ENCODE measurements around the gene CCDC14. TPM values are rescaled to one million over a fixed set of nuclear protein-coding genes. Genes with fewer than 3 reads are reported as not detected.
"Not testable (repeated sequence)": the region's sequence is repeated elsewhere in the genome, so short reads cannot be mapped to it uniquely, and the experiment has no call there.

CCDC14 gene
- total RNA-seq, 4 donors from 2014 or later: 12.3 to 98.4 (median 63.0) TPM

DNA sequence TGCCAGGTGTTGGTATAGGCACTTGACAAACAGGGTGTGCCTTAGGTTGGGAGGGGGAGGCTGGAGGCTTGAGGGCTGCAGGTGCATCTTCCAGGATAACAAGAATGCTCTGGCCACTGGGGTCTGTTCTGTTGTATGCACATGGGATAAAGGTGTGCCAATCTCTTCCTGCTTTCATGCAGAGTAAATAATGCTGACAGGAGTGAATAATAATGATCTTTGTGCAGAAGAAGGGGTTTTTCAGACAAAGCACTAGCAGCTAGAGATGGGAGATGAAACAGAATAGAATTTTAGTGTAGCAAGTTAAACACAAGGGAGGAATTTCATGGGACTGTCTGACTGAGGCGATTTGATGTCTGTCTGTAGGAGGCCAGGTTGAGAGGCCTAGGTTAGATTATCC lies 32.8 kb upstream of the CCDC14 start:
- DNase-seq: no peak
- Histone ChIP-seq H3K27ac (no peak overlapping the region), H3K36me3 (no peaks in the 10 kb centered on the region), H3K4me3 (no peak overlapping the region), H3K9me3 (no peaks in the 10 kb centered on the region), H3K27me3 (no peaks in the 10 kb centered on the region), H3K4me1 (no peaks in the 10 kb centered on the region)
- TF ChIP-seq POLR2A (IDR thresholded peaks at IDR 0.05): no peak
- TF ChIP-seq, protein P1, sequence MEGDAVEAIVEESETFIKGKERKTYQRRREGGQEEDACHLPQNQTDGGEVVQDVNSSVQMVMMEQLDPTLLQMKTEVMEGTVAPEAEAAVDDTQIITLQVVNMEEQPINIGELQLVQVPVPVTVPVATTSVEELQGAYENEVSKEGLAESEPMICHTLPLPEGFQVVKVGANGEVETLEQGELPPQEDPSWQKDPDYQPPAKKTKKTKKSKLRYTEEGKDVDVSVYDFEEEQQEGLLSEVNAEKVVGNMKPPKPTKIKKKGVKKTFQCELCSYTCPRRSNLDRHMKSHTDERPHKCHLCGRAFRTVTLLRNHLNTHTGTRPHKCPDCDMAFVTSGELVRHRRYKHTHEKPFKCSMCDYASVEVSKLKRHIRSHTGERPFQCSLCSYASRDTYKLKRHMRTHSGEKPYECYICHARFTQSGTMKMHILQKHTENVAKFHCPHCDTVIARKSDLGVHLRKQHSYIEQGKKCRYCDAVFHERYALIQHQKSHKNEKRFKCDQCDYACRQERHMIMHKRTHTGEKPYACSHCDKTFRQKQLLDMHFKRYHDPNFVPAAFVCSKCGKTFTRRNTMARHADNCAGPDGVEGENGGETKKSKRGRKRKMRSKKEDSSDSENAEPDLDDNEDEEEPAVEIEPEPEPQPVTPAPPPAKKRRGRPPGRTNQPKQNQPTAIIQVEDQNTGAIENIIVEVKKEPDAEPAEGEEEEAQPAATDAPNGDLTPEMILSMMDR (IDR thresholded peaks at IDR 0.05): no peak
- intact Hi-C loops (cut with DNase I; ENCODE audit: low total_unique reads): no loop called here

DNA sequence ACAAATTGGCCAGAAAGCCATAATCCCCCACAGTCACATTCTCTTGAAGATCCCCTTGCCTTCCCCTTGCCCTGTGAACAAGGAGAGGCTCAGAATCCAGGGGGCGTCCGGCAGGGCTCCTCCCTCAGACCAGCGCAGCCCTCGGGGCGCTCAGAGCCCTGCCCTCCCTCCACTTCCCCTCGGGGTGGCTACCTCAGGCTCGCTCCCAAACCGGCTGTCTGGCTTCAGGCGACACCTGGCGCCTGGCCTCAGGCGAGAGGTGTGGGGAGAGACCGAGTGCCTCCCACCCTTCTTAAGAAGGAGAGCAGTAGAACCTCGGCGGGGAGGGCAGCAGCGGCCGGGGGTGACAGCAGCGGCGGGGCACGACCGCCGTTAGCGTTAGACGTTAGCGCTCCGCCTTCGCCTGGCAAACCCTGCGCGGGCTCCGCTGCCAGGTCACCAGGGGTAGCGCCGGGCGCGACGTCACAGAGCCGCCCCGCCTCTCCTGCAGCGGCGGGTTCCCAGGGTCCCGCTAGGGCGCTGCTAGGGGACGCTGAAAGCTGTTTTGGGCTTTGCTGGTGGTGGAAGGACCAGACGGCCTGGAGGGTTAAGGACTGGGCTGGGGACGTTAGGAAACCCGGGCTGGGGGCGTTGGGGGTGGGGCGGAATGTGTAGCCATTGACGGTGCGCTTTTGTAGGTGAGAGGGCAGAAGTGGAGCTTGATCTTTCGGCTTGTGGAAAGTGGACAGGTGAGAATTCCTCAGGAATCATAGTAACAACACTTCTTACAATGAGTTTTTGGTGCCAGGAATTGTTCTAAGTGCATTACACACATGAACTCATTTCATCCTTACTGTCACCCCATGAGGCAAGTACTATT lies 30.9 kb upstream of the CCDC14 start, which contains the start of gene ROPN1:
Gene ROPN1 (minus strand): TSS at position 395 of the 859 bp plus-strand sequence. CDS start 11,643 bp downstream, outside the sequence.
- H3K9me3 ChIP-seq; H3K27me3 ChIP-seq; H3K4me3 ChIP-seq; H3K36me3 ChIP-seq; H3K4me1 ChIP-seq; DNase-seq; H3K27ac ChIP-seq; intact Hi-C loops (cut with DNase I; ENCODE audit: low total_unique reads): not testable (repeated sequence)

DNA sequence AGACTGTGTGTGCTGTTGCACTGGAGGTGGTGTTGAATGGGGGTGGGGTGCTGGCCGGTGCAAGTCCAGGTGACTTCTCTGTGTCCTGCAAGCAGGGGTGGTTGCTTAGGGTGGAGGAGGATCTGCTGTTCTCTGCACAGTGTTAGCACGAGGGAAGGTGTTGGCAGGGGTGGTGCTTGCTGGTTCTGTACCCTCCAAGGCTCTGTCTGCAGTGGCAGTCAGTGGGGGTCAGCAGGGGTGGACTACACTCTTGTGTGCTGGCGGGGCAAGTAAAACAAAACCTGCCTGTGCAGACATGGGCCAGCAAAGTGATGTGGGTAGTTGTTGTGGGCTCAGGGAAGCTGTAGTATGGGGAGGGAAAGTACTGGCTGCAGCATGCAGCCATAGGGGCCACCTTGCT lies 25.4 kb upstream of the CCDC14 start:
- Histone ChIP-seq H3K36me3 (no peaks in the 10 kb centered on the region), H3K27ac (no peak overlapping the region), H3K4me3 (no peak overlapping the region), H3K4me1 (no peaks in the 10 kb centered on the region), H3K27me3 (no peaks in the 10 kb centered on the region), H3K9me3 (no peaks in the 10 kb centered on the region)
- TF ChIP-seq, protein P1 (IDR thresholded peaks at IDR 0.05): no peak
- TF ChIP-seq POLR2A (IDR thresholded peaks at IDR 0.05): no peak
- no peak for DNase-seq
- intact Hi-C loops (cut with DNase I; ENCODE audit: low total_unique reads): no loop called here

DNA sequence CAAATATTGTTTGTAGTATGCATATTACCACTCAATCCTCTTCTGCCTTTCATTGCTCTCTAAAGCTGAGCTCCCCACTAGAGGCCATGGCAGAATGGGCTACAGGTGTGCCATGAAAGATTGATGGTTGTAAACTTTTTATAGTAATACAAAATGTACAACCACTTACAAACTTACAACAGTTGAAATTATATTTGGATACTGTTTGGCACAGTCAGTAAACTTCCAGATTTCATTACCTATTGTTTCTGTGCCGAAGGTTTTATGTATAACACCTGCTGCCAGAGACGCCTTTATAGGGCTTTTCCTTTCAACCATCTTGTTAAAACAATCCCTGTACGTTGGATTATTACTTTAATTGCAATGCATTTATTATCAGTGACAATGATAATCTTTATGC lies 23.9 kb upstream of the CCDC14 start:
- Histone ChIP-seq H3K4me1 (no peaks in the 10 kb centered on the region), H3K27ac (no peak overlapping the region), H3K4me3 (no peak overlapping the region), H3K9me3 (no peaks in the 10 kb centered on the region), H3K36me3 (no peaks in the 10 kb centered on the region), H3K27me3 (no peaks in the 10 kb centered on the region)
- intact Hi-C loops (cut with DNase I; ENCODE audit: low total_unique reads): no loop called here
- TF ChIP-seq, protein P1 (IDR thresholded peaks at IDR 0.05): no peak
- TF ChIP-seq POLR2A (IDR thresholded peaks at IDR 0.05): no peak
- no peak for DNase-seq

DNA sequence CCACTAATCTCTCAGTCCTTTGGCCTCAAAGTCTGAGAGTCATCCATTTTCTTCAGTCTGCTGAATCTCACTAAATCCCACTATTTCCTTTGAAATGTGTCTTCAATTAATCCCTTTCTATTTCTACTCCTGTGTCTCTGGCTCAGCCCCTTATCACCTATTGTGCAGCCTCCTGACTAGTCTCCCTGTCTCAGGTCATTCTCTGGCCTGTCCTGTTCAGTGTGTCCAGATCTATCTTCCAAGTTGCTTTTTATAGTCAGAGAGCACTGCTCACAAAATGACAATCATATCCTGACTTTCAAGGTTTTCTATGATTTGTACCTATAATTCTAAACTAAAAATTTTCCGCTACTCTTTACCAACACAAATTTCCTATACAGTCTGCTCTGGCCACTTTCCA lies 23.3 kb upstream of the CCDC14 start:
- Histone ChIP-seq H3K27me3 (no peaks in the 10 kb centered on the region), H3K27ac (no peak overlapping the region), H3K9me3 (no peaks in the 10 kb centered on the region), H3K36me3 (no peaks in the 10 kb centered on the region), H3K4me1 (no peaks in the 10 kb centered on the region), H3K4me3 (no peak overlapping the region)
- intact Hi-C loops (cut with DNase I; ENCODE audit: low total_unique reads): no loop called here
- TF ChIP-seq, protein P1 (IDR thresholded peaks at IDR 0.05): no peak
- no peak for TF ChIP-seq POLR2A (IDR thresholded peaks at IDR 0.05)
- no peak for DNase-seq

DNA sequence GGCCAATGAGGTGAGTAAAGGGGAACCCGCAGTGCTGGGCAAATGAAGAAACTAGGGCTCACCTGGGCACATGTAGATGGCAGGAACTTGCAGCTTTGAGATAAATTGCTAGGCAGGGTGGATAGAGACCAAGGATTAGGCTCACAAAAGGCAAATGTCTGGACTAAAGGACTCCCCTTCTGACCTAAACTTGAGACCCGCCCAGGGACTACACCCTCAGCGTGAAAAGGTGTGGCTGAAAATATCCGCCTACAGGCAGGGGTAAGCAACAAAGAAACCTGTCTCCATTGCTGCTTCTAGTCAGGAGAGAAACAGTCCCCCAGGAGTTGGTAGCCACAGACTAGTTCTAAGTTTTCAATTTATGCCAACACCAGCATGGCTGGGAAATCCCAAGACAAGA lies 20.3 kb upstream of the CCDC14 start:
- H3K36me3 ChIP-seq; H3K4me3 ChIP-seq; DNase-seq; H3K27me3 ChIP-seq; intact Hi-C loops (cut with DNase I; ENCODE audit: low total_unique reads); H3K4me1 ChIP-seq; H3K9me3 ChIP-seq; H3K27ac ChIP-seq: not testable (repeated sequence)
